Kasumi-1 (cell line): ENCODE results near the gene SPP2.
A peak's percentile ranks its signal among the peaks of the same experiment; 100 is the strongest.

Source experiments
- DNase-seq, 2 experiments: peaks; one replicate each; lab custom pipeline; 2025; lab: John Stamatoyannopoulos, UW

SPP2 gene, protein sequence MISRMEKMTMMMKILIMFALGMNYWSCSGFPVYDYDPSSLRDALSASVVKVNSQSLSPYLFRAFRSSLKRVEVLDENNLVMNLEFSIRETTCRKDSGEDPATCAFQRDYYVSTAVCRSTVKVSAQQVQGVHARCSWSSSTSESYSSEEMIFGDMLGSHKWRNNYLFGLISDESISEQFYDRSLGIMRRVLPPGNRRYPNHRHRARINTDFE

DNA sequence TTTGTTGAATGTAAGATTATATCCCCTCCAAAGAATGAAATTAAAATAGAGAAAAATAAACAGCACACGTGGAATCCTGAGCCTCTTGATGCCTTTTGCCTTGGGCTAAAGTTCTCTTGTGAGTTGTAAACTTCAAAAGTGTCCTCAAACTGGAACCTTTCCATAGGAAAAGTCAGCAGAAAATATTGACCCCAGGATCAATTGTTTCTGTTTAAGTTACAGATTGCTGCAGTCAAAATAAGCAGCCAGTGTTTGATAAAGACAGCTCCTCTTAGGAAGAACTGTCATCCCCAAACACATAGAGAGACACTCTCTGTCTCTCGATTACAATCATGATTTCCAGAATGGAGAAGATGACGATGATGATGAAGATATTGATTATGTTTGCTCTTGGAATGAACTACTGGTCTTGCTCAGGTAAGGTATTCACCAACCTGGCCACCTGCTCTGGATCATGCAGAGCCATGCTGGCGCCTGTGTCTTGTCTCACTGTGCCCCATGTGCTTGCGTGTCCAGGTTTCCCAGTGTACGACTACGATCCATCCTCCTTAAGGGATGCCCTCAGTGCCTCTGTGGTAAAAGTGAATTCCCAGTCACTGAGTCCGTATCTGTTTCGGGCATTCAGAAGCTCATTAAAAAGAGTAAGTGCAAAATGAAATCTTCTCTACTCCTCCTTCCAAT lies at the start of gene SPP2:
SPP2 (plus strand) TSS at position 248 of the 681 bp plus-strand sequence; CDS start at position 333, 85 bp downstream.
- no peak for DNase-seq

DNA sequence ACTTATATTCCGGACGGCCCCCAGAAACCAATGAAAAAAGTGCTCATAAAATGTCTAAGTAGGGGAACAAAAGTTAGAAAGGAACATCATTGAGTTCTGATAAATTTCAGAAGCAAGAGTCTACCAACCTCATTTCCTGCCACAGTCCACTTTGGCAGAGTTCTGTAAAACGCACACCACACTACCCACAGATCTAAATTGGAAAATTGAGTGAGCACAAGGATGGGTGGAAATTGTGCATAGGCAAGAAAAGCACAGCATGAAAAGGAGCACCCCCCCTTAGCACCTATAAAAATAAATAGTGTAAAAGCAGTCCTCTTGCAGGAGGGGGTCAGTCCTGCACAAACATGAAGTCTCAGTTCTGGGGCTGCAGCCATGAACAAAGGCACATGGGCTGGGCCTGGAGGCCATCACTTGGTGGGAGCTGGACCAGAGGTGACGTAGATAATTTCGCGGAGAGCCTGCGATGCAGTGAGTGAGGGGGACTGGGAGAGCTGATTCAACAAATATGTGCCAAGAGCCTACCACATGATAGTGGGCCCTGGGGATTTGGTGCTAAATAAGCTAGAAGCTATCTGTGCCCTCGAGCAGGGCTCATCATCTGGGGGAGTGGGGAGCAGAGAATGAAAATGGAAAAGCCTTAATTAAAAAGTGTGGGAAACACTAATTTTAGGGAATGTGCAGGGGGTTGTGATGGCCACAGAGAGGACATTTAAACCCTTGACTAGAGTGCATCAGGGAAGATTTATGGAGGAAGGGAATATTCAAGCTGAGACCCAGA lies 48.9 kb upstream of the SPP2 start:
- no peak for DNase-seq

DNA sequence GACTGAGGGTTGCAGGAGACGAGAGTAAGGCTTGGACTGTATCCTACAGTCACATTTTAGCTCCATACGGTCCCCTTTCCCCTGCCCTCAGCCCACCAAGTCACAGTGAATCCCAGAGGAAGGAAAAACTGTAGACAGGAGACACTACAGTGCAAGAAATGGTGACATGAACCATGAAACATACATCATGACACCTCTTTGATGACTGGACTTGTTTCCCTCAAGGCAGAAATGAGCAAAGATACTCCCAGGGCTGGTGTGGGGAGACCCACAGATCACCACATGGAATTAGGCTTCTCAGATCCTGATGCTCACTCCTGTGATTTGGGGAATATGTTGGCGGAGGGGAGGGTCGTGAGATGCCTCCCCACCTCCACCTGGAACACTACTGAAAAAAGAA lies 48.2 kb upstream of the SPP2 start:
- DNase-seq = no peak

- no peak for DNase-seq
Measured at GRCh38 chr2:234003972-234004617, 46.4 kb upstream of the SPP2 start.

DNA sequence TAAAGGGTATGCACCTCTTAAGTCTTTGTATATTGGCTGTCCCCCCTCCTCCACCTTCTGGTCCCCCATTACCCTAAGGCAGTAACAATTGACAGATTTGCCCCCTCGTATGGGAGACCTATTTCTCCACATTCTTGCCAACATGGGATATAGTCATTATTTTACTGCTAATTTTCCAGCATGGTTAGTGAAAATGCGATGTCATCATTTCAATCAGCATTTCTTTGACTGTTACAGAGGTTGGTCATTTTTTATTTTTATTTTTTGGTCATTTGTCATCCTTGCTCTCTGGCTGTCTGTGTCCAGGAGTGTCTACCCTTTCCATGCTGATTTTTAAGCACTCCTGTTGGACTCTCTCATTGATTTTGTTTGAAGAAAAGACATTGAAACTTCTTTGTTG lies 45.4 kb upstream of the SPP2 start:
- DNase-seq = no peak

GRCh38 chr2:234006501-234006900 lies 44.0 kb upstream of the SPP2 start:
- DNase-seq = no peak

GRCh38 chr2:234014427-234014826 lies 36.1 kb upstream of the SPP2 start:
- DNase-seq = no peak

DNA sequence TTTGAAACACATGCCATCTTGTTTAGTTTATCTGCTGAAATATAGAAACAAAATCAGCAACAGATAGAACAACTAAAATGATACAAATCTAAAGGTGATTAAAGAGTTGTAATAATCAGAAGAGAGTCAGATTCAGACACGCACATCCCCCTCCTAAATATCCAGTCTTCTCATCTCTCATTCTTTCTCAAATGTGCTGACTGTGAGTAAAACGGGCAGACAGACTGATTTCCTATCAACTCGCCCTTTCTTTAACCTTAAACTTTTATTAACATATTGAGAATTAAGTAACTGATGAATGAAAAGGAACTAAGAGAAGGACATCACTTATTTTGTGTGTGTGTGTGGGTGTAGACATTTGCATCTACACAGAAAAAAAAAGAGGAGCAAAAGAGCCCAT lies 34.6 kb upstream of the SPP2 start:
- DNase-seq = no peak

DNA sequence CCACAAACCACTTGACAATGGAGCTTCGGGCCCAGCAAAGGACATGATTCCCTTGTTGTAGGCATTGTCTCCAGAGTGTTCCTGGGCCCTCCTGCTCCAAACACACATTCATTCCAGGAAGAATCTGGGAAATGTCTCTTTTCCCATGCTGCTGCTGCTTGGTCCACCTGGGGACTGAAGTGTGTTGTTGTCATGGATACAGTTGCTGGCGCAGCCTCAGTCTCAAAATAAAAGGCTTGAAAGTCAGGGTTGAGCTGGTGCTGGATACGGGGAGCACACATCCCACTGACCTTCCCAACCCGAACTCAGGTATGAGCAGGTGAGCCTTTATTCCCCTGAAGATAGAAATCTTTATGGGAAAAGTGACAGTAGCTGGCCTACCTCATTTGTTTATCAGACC lies 30.6 kb upstream of the SPP2 start:
- DNase-seq = no peak

GRCh38 chr2:234020332-234020731 lies 30.2 kb upstream of the SPP2 start:
- DNase-seq = no peak

DNA sequence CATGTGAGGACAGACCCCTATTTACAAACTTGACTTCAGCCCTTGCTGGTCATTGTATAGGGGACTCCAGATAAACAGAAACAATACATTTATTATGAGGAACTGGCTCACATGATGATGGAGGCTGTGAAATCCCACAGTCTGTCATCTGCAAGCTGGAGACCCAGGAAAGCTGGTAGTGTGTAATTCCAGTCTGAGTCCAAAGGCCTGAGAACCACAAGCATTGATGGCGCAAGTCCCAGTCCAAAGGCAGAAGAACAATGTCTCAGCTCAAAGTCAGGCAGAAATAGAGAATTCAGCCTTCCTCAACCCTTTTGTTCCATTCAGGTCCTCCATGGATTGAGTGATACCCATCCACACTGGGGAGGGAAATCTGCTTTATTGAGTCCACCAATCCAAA lies 28.1 kb upstream of the SPP2 start:
- DNase-seq = no peak

- no peak for DNase-seq
Measured at GRCh38 chr2:234024304-234024703, 26.2 kb upstream of the SPP2 start.

DNA sequence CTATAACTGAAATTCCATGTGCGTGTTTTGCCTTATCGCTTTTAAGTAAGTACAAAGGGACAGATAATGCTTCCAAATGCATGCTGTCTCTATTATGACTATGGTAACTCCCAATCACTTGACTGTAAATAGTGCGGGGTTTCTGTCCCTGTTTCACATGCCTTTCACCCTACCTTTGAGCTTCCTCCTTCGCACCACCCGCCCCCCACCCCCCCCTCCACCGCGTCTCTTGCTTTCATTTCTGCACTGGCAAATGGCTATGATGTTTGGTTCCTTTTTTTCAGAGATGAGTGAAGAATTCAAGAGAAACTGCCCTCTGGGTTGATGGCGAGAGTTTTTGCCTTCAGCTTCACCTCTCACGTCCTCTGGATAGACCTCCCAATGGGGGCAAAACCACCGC lies 25.0 kb upstream of the SPP2 start:
- no peak for DNase-seq

- no peak for DNase-seq
Measured at GRCh38 chr2:234025891-234026401, 24.6 kb upstream of the SPP2 start.

- no peak for DNase-seq
Measured at GRCh38 chr2:234026693-234027254, 23.7 kb upstream of the SPP2 start.

DNA sequence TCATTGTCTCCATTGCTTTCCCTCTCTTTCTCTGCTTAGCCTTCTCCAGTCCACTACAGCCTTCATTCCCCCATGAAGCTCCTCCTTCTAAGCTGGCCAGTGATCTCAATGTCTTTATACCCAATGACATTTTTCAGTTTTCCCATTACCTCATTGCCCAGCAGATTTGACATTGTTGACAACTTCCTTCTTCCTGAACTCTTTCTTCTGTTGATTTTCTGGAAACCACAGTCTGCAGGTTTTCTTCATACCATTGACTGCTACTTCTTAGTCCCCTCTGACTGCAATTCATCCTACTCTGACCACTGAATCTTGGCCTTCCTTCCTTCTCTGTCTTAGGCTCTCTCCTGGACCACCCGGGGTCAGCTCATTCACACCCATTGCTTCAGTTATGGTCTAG lies 22.9 kb upstream of the SPP2 start:
- no peak for DNase-seq

- DNase-seq = peak in 1 of 2 experiments; percentile 11
Measured at GRCh38 chr2:234029150-234029733, 21.3 kb upstream of the SPP2 start.

DNA sequence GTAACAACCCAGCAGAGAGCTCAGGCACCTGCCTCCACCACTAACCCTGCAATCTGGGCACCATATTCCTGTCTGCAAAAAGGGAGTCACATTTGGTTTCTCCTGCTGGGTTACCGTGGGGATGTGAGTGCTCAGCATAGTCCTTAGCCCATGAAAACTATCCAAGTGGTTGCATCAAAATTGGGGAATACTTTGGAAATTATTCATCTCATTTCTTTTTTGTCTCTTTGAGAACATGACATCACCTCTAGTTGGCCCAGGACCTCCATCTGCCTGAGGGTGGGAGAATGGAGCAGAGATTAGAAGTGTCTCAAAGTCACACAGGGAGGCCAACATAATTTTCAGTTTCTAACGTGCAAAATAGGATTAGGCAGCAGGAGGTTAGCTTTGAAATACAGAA lies 19.3 kb upstream of the SPP2 start:
- DNase-seq = no peak

- no peak for DNase-seq
Measured at GRCh38 chr2:234032279-234032856, 18.1 kb upstream of the SPP2 start.

- no peak for DNase-seq
Measured at GRCh38 chr2:234033174-234033573, 17.3 kb upstream of the SPP2 start.

DNA sequence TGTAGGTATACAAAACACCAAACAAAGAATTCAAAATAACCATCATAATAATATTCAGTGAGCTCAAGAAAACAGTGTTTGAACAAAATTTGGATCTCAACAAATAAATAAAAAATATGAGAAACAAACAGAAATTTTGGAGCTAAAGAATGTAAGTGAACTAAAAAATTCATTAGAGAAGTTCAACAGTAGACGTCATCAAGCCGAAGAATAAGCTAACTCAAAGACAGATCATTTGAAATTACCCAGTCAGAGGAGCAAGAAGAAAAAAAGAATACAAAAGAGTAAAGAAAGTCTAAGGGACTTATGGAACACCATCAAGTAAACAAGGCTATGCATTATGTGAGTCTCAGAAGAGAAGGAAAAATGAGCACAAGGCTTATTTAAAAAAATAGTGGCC lies 16.6 kb upstream of the SPP2 start:
- no peak for DNase-seq
